Liver (tissue), 9 donors: Measurements from ENCODE around the gene SPTB. TPM values are rescaled to one million over a fixed set of nuclear protein-coding genes. Genes with fewer than 3 reads are reported as not detected.
A peak's percentile ranks its signal among the peaks of the same experiment; 100 is the strongest.

ENCODE experiments used
- DNase-seq: peaks from one replicate; pipeline ENCODE4 v3.0.0-alpha.2; 2017; ENCODE audit warnings: low spot score
- H3K27ac ChIP-seq, 2 donors: one replicate each; pipeline ENCODE4 v1.7.0; 2013; ENCODE audit warnings: inconsistent platforms in 2 of 2, low read length in 2 of 2, control low read depth in 1 of 2, low read depth in 1 of 2, mild to moderate bottlenecking in 1 of 2
- H3K27me3 ChIP-seq, 4 donors: one replicate each; pipeline versions ENCODE4 v1.6.1 to v1.7.0; 2013; ENCODE audit warnings: low read length in 3 of 4, inconsistent platforms in 1 of 4, mild to moderate bottlenecking in 1 of 4, moderate library complexity in 1 of 4; ENCODE audit not compliant: control insufficient read depth in 4 of 4, insufficient read depth in 4 of 4
- H3K36me3 ChIP-seq, 4 donors: one replicate each; pipeline versions ENCODE4 v1.6.1 to v1.7.0; 2013; ENCODE audit warnings: low read length in 3 of 4, mild to moderate bottlenecking in 3 of 4, low read depth in 1 of 4, moderate library complexity in 1 of 4; ENCODE audit not compliant: control insufficient read depth in 4 of 4, insufficient read depth in 3 of 4
- H3K4me1 ChIP-seq, 4 donors: one replicate each; pipeline versions ENCODE4 v1.6.1 to v1.7.0; 2013; ENCODE audit warnings: low read length in 3 of 4, mild to moderate bottlenecking in 3 of 4, moderate library complexity in 1 of 4; ENCODE audit not compliant: control insufficient read depth in 4 of 4, insufficient read depth in 4 of 4
- H3K4me3 ChIP-seq, 3 donors: one replicate each; pipeline versions ENCODE4 v1.6.1 to v1.7.0; 2013; ENCODE audit warnings: low read length in 3 of 3, control low read depth in 1 of 3, low read depth in 1 of 3, mild to moderate bottlenecking in 1 of 3
- H3K9ac ChIP-seq, 2 donors: one replicate each; pipeline ENCODE4 v1.7.0; 2013; ENCODE audit warnings: low read length in 2 of 2, mild to moderate bottlenecking in 2 of 2, moderate library complexity in 2 of 2, control low read depth in 1 of 2, low read depth in 1 of 2
- H3K9me3 ChIP-seq, 4 donors: one replicate each; pipeline versions ENCODE4 v1.6.1 to v1.7.0; 2013; ENCODE audit warnings: low read length in 3 of 4; ENCODE audit not compliant: control insufficient read depth in 4 of 4
- EGR1 ChIP-seq, 2 donors: IDR thresholded peaks; 2 replicates each; pipeline ENCODE4 v1.6.1; 2016 to 2018; ENCODE audit warnings: antibody characterized with exemption in 2 of 2, low read depth in 2 of 2
- GABPA ChIP-seq, 2 donors: IDR thresholded peaks in 1 of 2; conservative IDR thresholded peaks in 1 of 2; 2 replicates each; pipeline ENCODE4 v1.6.1; 2016; ENCODE audit warnings: antibody characterized with exemption in 2 of 2, mild to moderate bottlenecking in 1 of 2, moderate library complexity in 1 of 2
- HNF4A ChIP-seq, 2 donors: conservative IDR thresholded peaks; 2 replicates each; pipeline ENCODE4 v1.6.1; 2016; ENCODE audit warnings: antibody characterized with exemption in 2 of 2, mild to moderate bottlenecking in 2 of 2
- HNF4G ChIP-seq: IDR thresholded peaks from 2 replicates; pipeline ENCODE4 v1.6.1; 2016; ENCODE audit warnings: antibody characterized with exemption
- JUND ChIP-seq, 2 donors: IDR thresholded peaks; 2 replicates each; pipeline ENCODE4 v1.6.1; 2016; ENCODE audit warnings: antibody characterized with exemption in 2 of 2
- RAD21 ChIP-seq, 2 donors: IDR thresholded peaks; 2 replicates each; pipeline ENCODE4 v1.6.1; 2016; ENCODE audit warnings: antibody characterized with exemption in 2 of 2, mild to moderate bottlenecking in 2 of 2
- SP1 ChIP-seq: IDR thresholded peaks from 2 replicates; pipeline ENCODE4 v1.6.1; 2018; ENCODE audit warnings: antibody characterized with exemption, mild to moderate bottlenecking
- TAF1 ChIP-seq: conservative IDR thresholded peaks from 2 replicates; pipeline ENCODE4 v1.6.1; 2016; ENCODE audit warnings: antibody characterized with exemption, mild to moderate bottlenecking
- YY1 ChIP-seq: IDR thresholded peaks from 2 replicates; pipeline ENCODE4 v1.6.1; 2016; ENCODE audit warnings: antibody characterized with exemption, mild to moderate bottlenecking
- WGBS: extraction: QIAGEN DNeasy Blood & Tissue Kit; methylation state at CpG from one replicate; pipeline ENCODE4 v1.1.7; 2013; 5-methylcytosine and 5-hydroxymethylcytosine counted together
- polyA plus RNA-seq, 2 donors: library from polyadenylated mRNA; stranded (reverse) in 1 of 2; unstranded in 1 of 2; fragments of 200-250 nt in 1 of 2; fragments of >200 nt in 1 of 2; fragmentation: Nextera tagmentation in 1 of 2; extraction: Ambion mirVana in 1 of 2; gene quantifications; one replicate each; pipeline versions ENCODE4 v1.2.1 to v1.2.3, GENCODE V29; 2013 to 2015
- total RNA-seq, 2 donors: library from RNA; depleted of rRNA; stranded (reverse); fragments of >200 nt; gene quantifications; one replicate each; pipeline ENCODE4 v1.2.3, GENCODE V29; 2014
- TF ChIP-seq, protein P1 (sequence below): IDR thresholded peaks from 2 replicates; pipeline ENCODE4 v1.6.1; 2016; ENCODE audit warnings: antibody characterized with exemption
- TF ChIP-seq, protein P2 (sequence below): IDR thresholded peaks from 2 replicates; pipeline ENCODE4 v1.6.1; 2016; ENCODE audit warnings: antibody characterized with exemption, mild to moderate bottlenecking
- TF ChIP-seq, protein P3 (sequence below): fragments of 150-350 bp; IDR thresholded peaks from 2 replicates; pipeline ENCODE4 v1.5.1; 2017; ENCODE audit warnings: improper control_type of control experiment, low read depth, low read length; ENCODE audit not compliant: missing input control
- TF ChIP-seq, protein P4 (sequence below): IDR thresholded peaks from 2 replicates; pipeline ENCODE4 v1.6.1; 2016; ENCODE audit warnings: antibody characterized with exemption
- donor health status: healthy.
- donor health status: healthy.
- donor health status: healthy.
- donor health status: healthy.
- donor health status: healthy.

The SPTB gene
- total and polyA plus RNA-seq, 4 donors, result 0.12 to 332 (median 0.26) TPM

DNA sequence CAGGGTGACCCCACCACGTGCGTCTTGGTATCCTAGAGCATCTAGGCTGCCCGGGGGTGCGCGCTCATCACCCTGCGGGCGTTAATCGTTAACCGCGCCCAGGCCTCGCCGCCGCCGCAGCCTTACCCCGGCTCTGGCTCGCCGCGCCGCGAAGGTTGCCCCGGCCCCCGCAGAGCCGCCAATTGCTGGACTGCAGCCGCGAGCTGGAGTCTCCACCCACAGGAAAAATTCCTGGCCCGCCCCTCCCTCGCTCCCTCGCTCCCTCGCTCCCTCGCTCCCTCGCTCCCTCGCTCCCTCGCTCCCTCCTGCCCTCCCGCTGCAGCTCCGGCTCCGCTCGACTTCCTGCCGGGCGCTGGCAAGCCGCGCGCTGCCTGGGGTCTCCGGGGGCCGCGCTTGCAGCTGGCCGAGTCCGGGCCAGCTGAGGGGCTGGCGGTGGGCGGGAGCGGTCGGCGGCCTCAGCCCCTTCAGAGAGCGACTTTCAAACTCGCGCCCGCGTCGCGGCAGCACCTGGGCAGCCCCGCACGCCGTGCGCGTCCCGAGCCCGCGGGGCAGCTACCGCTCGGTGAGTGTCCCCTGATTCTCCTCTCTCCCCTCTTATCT is 175.5 kb downstream of the SPTB start, which contains the start of gene PLEKHG3:
Gene PLEKHG3 (plus strand): TSS at position 282 of the 600 bp plus-strand sequence. CDS start 23,208 bp downstream, outside the sequence.
- Histone ChIP-seq H3K36me3 (no peaks in the 10 kb centered on the region), H3K27me3 (no peaks in the 10 kb centered on the region), H3K9ac (peak within 1 kb of the TSS; percentile 56 to 66), H3K4me1 (peaks cover 27 to 50% (median 44%) of the 10 kb centered on the region in 4 donors), H3K27ac (peak within 1 kb of the TSS; percentile 90 to 91), H3K9me3 (no peaks in the 10 kb centered on the region), H3K4me3 (peak within 1 kb of the TSS; percentile 70 to 76 (median 73))
- WGBS, result under 1% methylated on average over 69 of the region's 69 CpGs
- peak; percentile 70 for DNase-seq
- peak in 1 of 2 donors; percentile 43 for TF ChIP-seq HNF4A (conservative IDR thresholded peaks at IDR 0.05)
- TF ChIP-seq RAD21 (IDR thresholded peaks at IDR 0.05), result peak; percentile 13 to 52
- TF ChIP-seq, protein P1, sequence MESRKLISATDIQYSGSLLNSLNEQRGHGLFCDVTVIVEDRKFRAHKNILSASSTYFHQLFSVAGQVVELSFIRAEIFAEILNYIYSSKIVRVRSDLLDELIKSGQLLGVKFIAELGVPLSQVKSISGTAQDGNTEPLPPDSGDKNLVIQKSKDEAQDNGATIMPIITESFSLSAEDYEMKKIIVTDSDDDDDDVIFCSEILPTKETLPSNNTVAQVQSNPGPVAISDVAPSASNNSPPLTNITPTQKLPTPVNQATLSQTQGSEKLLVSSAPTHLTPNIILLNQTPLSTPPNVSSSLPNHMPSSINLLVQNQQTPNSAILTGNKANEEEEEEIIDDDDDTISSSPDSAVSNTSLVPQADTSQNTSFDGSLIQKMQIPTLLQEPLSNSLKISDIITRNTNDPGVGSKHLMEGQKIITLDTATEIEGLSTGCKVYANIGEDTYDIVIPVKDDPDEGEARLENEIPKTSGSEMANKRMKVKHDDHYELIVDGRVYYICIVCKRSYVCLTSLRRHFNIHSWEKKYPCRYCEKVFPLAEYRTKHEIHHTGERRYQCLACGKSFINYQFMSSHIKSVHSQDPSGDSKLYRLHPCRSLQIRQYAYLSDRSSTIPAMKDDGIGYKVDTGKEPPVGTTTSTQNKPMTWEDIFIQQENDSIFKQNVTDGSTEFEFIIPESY, result no peak
- peak; percentile 61 for TF ChIP-seq SP1
- TF ChIP-seq YY1, result no peak
- TF ChIP-seq, protein P2, sequence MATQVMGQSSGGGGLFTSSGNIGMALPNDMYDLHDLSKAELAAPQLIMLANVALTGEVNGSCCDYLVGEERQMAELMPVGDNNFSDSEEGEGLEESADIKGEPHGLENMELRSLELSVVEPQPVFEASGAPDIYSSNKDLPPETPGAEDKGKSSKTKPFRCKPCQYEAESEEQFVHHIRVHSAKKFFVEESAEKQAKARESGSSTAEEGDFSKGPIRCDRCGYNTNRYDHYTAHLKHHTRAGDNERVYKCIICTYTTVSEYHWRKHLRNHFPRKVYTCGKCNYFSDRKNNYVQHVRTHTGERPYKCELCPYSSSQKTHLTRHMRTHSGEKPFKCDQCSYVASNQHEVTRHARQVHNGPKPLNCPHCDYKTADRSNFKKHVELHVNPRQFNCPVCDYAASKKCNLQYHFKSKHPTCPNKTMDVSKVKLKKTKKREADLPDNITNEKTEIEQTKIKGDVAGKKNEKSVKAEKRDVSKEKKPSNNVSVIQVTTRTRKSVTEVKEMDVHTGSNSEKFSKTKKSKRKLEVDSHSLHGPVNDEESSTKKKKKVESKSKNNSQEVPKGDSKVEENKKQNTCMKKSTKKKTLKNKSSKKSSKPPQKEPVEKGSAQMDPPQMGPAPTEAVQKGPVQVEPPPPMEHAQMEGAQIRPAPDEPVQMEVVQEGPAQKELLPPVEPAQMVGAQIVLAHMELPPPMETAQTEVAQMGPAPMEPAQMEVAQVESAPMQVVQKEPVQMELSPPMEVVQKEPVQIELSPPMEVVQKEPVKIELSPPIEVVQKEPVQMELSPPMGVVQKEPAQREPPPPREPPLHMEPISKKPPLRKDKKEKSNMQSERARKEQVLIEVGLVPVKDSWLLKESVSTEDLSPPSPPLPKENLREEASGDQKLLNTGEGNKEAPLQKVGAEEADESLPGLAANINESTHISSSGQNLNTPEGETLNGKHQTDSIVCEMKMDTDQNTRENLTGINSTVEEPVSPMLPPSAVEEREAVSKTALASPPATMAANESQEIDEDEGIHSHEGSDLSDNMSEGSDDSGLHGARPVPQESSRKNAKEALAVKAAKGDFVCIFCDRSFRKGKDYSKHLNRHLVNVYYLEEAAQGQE, result peak; percentile 61
- TF ChIP-seq, protein P3, sequence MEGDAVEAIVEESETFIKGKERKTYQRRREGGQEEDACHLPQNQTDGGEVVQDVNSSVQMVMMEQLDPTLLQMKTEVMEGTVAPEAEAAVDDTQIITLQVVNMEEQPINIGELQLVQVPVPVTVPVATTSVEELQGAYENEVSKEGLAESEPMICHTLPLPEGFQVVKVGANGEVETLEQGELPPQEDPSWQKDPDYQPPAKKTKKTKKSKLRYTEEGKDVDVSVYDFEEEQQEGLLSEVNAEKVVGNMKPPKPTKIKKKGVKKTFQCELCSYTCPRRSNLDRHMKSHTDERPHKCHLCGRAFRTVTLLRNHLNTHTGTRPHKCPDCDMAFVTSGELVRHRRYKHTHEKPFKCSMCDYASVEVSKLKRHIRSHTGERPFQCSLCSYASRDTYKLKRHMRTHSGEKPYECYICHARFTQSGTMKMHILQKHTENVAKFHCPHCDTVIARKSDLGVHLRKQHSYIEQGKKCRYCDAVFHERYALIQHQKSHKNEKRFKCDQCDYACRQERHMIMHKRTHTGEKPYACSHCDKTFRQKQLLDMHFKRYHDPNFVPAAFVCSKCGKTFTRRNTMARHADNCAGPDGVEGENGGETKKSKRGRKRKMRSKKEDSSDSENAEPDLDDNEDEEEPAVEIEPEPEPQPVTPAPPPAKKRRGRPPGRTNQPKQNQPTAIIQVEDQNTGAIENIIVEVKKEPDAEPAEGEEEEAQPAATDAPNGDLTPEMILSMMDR, result no peak
- TF ChIP-seq GABPA (IDR thresholded peaks at IDR 0.05 in 1 of 2, conservative IDR thresholded peaks at IDR 0.05 in 1 of 2), result no peak
- no peak for TF ChIP-seq HNF4G
- TF ChIP-seq JUND (IDR thresholded peaks at IDR 0.05), result no peak
- TF ChIP-seq, protein P4, sequence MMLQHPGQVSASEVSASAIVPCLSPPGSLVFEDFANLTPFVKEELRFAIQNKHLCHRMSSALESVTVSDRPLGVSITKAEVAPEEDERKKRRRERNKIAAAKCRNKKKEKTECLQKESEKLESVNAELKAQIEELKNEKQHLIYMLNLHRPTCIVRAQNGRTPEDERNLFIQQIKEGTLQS, result no peak
- no peak for TF ChIP-seq TAF1
- peak in 1 of 2 donors; percentile 20 for TF ChIP-seq EGR1 (IDR thresholded peaks at IDR 0.05; ENCODE audit: low read depth in 2 of 2)
